PC-3 (cell line): ENCODE measurements around the gene PSMB7. TPM values are rescaled to one million over a fixed set of nuclear protein-coding genes. Genes with fewer than 3 reads are reported as not detected.

Experiments
- ATAC-seq: fragments of 200-7000 bp; cut with Tn5 transposase; 2 replicates; pipeline ENCODE4 v1.9.1; 2020; ENCODE audit warnings: mild to moderate bottlenecking, moderate library complexity
- BruUV-seq: library from RNA; stranded (reverse); fragments of 400-500 nt; replicated peaks from 2 replicates; lab custom pipeline; 2021; lab: Mats Ljungman, UMichigan
- CTCF ChIA-PET: fragments of 300-600 bp; sonication (Branson Sonifier 250); formaldehyde crosslinking; loops from one replicate; lab custom pipeline; 2022; ENCODE audit warnings: antibody characterized with exemption; lab: Charles Lee
- POLR2A ChIA-PET: fragments of 300-600 bp; sonication (Branson Sonifier 250); formaldehyde crosslinking; loops from one replicate; lab custom pipeline; 2022; ENCODE audit warnings: antibody characterized with exemption; ENCODE audit not compliant: unreplicated experiment; lab: Charles Lee
- DNase-seq: peaks from one replicate; pipeline ENCODE4 v3.0.0-alpha.2; 2015
- H2AFZ ChIP-seq: fragments of 300-600 bp; sonication (generic); 2 replicates; pipeline ENCODE4 v1.6.0; 2016; ENCODE audit warnings: antibody characterized with exemption, low read length
- H3F3A ChIP-seq: fragments of 300-600 bp; sonication (generic); one replicate; pipeline ENCODE4 v1.6.0; 2017; ENCODE audit warnings: antibody characterized with exemption, low read length, control low read depth, mild to moderate bottlenecking; ENCODE audit not compliant: unreplicated experiment
- H3K27ac ChIP-seq: fragments of 300-600 bp; sonication (generic); 2 replicates; pipeline ENCODE4 v1.5.1; 2016; ENCODE audit warnings: mild to moderate bottlenecking, low read length
- H3K27me3 ChIP-seq: fragments of 300-600 bp; sonication (generic); 2 replicates; pipeline ENCODE4 v1.6.1; 2016; ENCODE audit warnings: low read length, mixed read lengths
- H3K36me3 ChIP-seq: fragments of 300-600 bp; sonication (generic); 2 replicates; pipeline ENCODE4 v1.6.1; 2016; ENCODE audit warnings: low read depth, mixed run types, low read length, mixed read lengths
- H3K4me1 ChIP-seq: fragments of 300-600 bp; sonication (generic); 2 replicates; pipeline ENCODE4 v1.5.1; 2016; ENCODE audit warnings: low read length; ENCODE audit not compliant: insufficient read depth
- H3K4me2 ChIP-seq: fragments of 300-600 bp; sonication (generic); 2 replicates; pipeline ENCODE4 v1.6.0; 2016; ENCODE audit warnings: low read length
- H3K4me3 ChIP-seq: fragments of 300-600 bp; sonication (generic); 2 replicates; pipeline ENCODE4 v1.5.1; 2016; ENCODE audit warnings: mild to moderate bottlenecking, low read length, mixed read lengths
- H3K79me2 ChIP-seq: fragments of 300-600 bp; sonication (generic); 2 replicates; pipeline ENCODE4 v1.6.1; 2017; ENCODE audit warnings: low read length, mixed read lengths
- H3K9ac ChIP-seq: fragments of 300-600 bp; sonication (generic); 2 replicates; pipeline ENCODE4 v1.6.0; 2016; ENCODE audit warnings: mild to moderate bottlenecking, low read length
- H3K9me2 ChIP-seq: fragments of 300-600 bp; sonication (generic); replicated peaks from 2 replicates; pipeline ENCODE4 v1.6.1; 2016; ENCODE audit warnings: mixed run types, low read length, mixed read lengths
- H3K9me3 ChIP-seq: fragments of 300-600 bp; sonication (generic); 2 replicates; pipeline ENCODE4 v1.6.1; 2016; ENCODE audit warnings: low read length, mixed read lengths
- H4K20me1 ChIP-seq: fragments of 300-600 bp; sonication (generic); 2 replicates; pipeline ENCODE4 v1.6.1; 2016; ENCODE audit warnings: low read length, mixed read lengths
- CTCF ChIP-seq: fragments of 300-600 bp; sonication (generic); conservative IDR thresholded peaks from 2 replicates; pipeline ENCODE4 v1.5.1; 2017; ENCODE audit warnings: antibody characterized with exemption, low read depth, mild to moderate bottlenecking, low read length
- EZH2 ChIP-seq: fragments of 300-600 bp; sonication (generic); IDR thresholded peaks from one replicate; pipeline ENCODE4 v1.6.1; 2017; ENCODE audit warnings: antibody characterized with exemption, mild to moderate bottlenecking, low read length; ENCODE audit not compliant: unreplicated experiment
- EZH2phosphoT487 ChIP-seq: fragments of 300-600 bp; sonication (generic); IDR thresholded peaks from 2 replicates; pipeline ENCODE4 v1.6.1; 2018; ENCODE audit warnings: mild to moderate bottlenecking, antibody characterized with exemption, low read length, borderline replicate concordance
- intact Hi-C: fragments of 100-400 bp; cut with micrococcal nuclease; formaldehyde crosslinking; loops from 2 replicates; pipeline ENCODE4 v1.9.0; 2023
- total RNA-seq: library from RNA; depleted of rRNA; stranded (reverse); fragments of >200 nt; gene quantifications from 2 replicates; pipeline ENCODE4 v1.2.3, GENCODE V29; 2014; rRNA removed

The PSMB7 gene
- total RNA-seq, 1 experiment from 2014 or later: 372 TPM

GRCh38 chr9:124303762-124304161 lies 111.5 kb downstream of the PSMB7 start:
- TF ChIP-seq EZH2 (no peak), EZH2phosphoT487 (no peak), CTCF (no peak)
- Histone ChIP-seq H3K79me2 (peaks cover 24% of the 10 kb centered on the region), H3K27me3 (no peaks in the 10 kb centered on the region), H3K36me3 (peaks cover 7% of the 10 kb centered on the region; the same call in 1 of the 2 replicates), H3K27ac (no peak overlapping the region), H3K9ac (no peak overlapping the region), H3K4me1 (peaks cover 33% of the 10 kb centered on the region), H3K9me3 (no peaks in the 10 kb centered on the region), H3K4me2 (no peak overlapping the region), H3K4me3 (no peak overlapping the region), H3F3A (no peaks in the 10 kb centered on the region), H3K9me2 (no peaks in the 10 kb centered on the region), H2AFZ (no peak overlapping the region), H4K20me1 (no peaks in the 10 kb centered on the region)
- DNase-seq (no peak), ATAC-seq (no peak)
- no TSS peak for BruUV-seq
- intact Hi-C loops: no loop called here
- CTCF ChIA-PET: interaction anchor here (0.6 kb wide), 1 partner anchor 17 kb away, joined by 3 read pairs; no protein-coding TSS in a partner anchor
- POLR2A ChIA-PET: no interaction called here

Other genes with a start within 250 kb of the PSMB7 start
- gene NEK6, start 157.5 kb downstream of the PSMB7 start, total RNA-seq: 21.1 and 22.1 TPM in 2 replicates
- not detected in 2 replicates for gene ADGRD2, start 35.0 kb upstream of the PSMB7 start, total RNA-seq
- gene NR5A1, start 92.0 kb upstream of the PSMB7 start, total RNA-seq: not detected in 2 replicates